ENCODE measurements around the gene FTCD. TPM values are rescaled to one million over a fixed set of nuclear protein-coding genes. Genes with fewer than 3 reads are reported as not detected.

FTCD gene
- total RNA-seq, 1 experiment from 2014 or later, result 5.9 TPM

DNA sequence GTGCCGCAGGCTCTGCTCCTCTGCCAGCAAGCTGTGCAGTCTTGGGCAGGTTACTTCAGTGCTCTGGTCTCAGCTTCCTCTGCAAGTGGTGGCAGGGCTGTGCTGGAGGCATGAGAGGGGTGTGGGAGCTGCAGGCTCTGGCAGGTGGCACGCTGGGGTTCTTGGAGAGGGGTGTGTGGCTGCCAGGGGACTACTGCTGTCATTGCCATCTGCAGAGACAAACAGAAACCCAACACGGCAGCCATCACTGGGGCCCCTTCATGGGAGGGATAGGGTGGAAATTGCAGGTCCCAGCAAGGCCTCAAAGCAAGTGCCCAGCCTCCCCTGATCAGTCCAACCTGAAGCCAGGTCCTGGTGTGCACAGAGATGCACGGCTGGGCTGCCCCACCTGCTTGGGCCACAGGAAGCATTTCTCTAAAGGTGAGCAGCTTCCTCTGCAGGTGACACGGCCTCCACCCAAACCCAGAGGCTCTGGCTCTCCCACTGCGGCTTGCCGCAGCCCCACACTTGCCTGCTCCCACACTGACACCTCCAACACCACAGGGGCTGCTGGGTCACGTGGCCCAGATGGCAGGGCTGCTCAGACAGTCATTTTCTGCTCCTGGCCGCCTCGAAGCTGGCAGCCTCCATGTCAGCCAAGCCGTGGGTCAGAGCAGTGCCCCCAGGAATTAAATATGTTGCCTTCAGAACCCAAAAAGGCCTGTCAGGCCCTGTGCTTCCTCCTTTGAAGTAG lies 61.5 kb downstream of the FTCD start:
- Histone ChIP-seq H3K4me3 (no peak overlapping the region), H3K27me3 (ENCODE audit: insufficient read depth, low read depth) (no peaks in the 10 kb centered on the region), H2AFZ (no peak overlapping the region), H3K4me1 (replicated peaks; ENCODE audit: insufficient read depth) (no peaks in the 10 kb centered on the region), H3K36me3 (ENCODE audit: low read depth) (no peaks in the 10 kb centered on the region), H3K79me2 (ENCODE audit: low read depth) (no peaks in the 10 kb centered on the region), H3K9me2 (ENCODE audit: insufficient read depth) (no peaks in the 10 kb centered on the region), H4K20me1 (ENCODE audit: insufficient read depth) (no peaks in the 10 kb centered on the region), H3F3A (ENCODE audit: insufficient read depth, low read depth) (no peaks in the 10 kb centered on the region), H3K27ac (no peak overlapping the region), H3K9me3 (ENCODE audit: insufficient read depth, low read depth) (no peaks in the 10 kb centered on the region), H3K4me2 (no peak overlapping the region)
- ChIA-PET CTCF (no interaction called here), POLR2A (ENCODE audit: unreplicated experiment) (no interaction called here)
- TF ChIP-seq EZH2 (IDR thresholded peaks at IDR 0.05; ENCODE audit: low read depth), result no peak
- TF ChIP-seq CTCF (conservative IDR thresholded peaks at IDR 0.05), result no peak
- no TSS peak for BruUV-seq (replicated peaks)
- intact Hi-C loops (cut with micrococcal nuclease; ENCODE audit: unreplicated experiment), result no loop called here
- DNase-seq, result no peak

DNA sequence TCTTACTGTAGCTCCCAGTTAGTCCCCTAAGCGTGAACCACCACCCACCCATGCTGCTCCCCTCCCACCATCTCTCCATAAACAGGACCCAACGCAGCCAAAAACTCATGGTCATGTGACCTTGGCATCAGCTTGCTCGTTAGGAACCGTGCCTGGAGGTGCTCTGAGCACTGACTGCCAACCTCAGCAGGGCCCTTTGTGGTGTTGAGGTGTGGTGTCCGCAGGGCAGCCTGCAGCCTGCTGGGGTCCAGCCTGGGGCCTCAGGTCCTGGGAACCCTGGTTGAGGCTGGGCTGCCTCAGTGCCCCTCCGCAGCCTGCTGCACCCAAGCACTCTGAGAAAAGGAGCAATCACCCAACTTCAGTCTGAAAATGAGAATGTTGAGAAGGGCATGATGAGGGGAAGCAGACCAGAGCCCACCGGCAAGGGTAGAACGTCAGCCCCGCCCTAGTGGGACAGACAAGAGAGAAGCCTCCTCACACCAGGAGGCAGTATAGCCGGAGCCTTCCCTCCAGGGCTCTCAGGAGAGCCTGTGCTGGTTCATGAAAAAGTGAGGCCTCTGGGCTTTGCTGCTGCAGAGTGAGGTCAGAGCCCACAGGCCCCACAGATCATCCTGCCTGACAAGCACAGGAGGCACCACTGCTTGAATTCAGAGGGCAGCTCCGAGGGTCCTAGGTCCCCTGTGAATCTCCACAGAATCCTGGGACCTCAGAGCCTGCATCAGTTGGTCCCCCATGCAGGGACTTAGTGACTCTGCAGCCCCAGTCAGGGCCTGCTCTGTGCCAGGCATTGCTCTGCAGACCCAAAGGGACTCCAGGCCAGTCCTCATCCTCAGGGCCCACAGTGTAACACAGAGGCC lies 62.3 kb downstream of the FTCD start:
- Histone ChIP-seq H3K27ac (no peak overlapping the region), H3K9me2 (ENCODE audit: insufficient read depth) (no peaks in the 10 kb centered on the region), H3K4me3 (no peak overlapping the region), H2AFZ (no peak overlapping the region), H3K27me3 (ENCODE audit: insufficient read depth, low read depth) (no peaks in the 10 kb centered on the region), H4K20me1 (ENCODE audit: insufficient read depth) (no peaks in the 10 kb centered on the region), H3K36me3 (ENCODE audit: low read depth) (no peaks in the 10 kb centered on the region), H3F3A (ENCODE audit: insufficient read depth, low read depth) (no peaks in the 10 kb centered on the region), H3K4me1 (replicated peaks; ENCODE audit: insufficient read depth) (no peaks in the 10 kb centered on the region), H3K9me3 (ENCODE audit: insufficient read depth, low read depth) (no peaks in the 10 kb centered on the region), H3K79me2 (ENCODE audit: low read depth) (no peaks in the 10 kb centered on the region), H3K4me2 (no peak overlapping the region)
- intact Hi-C loops (cut with micrococcal nuclease; ENCODE audit: unreplicated experiment), result no loop called here
- no peak for DNase-seq
- CTCF ChIA-PET, result no interaction called here
- TF ChIP-seq EZH2 (IDR thresholded peaks at IDR 0.05; ENCODE audit: low read depth) (no peak), CTCF (conservative IDR thresholded peaks at IDR 0.05) (no peak)
- POLR2A ChIA-PET (ENCODE audit: unreplicated experiment), result no interaction called here
- no TSS peak for BruUV-seq (replicated peaks)

DNA sequence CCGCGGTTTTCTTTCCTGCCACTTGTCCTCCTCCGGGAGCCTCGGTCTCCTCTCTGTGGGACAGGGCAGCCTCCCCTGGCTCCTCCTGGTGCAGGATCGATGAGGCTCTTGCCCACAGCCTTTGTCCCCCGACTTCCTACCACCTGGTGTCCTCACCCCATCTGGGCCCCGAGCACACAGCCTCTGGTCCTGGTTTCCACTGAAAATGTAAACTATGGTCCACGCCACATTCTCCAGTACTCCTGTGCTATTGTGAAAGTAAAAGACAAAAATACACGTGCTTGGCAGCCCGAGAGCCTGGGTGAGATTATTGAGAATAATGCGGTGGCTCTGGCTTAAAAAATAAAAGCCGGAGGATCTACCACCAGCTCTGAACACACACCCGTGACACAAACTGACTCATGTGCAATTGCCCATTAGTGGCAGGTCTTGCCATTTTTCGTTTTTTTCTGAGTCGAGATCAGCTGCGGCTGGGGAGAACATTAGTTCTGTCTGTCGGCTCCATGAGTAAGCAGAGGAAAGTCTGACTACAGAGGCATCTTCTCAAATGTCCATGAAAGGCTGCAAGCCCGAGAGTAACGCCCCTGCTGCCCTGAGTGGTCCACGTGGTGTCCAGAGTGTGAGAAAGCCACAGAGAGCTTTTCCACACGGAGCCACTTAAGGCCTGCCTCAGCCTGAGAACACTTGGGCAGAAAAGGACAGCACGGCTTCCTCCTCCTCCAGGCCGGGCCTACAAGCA lies 63.2 kb downstream of the FTCD start:
- Histone ChIP-seq H4K20me1 (ENCODE audit: insufficient read depth) (no peaks in the 10 kb centered on the region), H3K4me1 (replicated peaks; ENCODE audit: insufficient read depth) (no peaks in the 10 kb centered on the region), H2AFZ (no peak overlapping the region), H3K27me3 (ENCODE audit: insufficient read depth, low read depth) (no peaks in the 10 kb centered on the region), H3K79me2 (ENCODE audit: low read depth) (no peaks in the 10 kb centered on the region), H3K36me3 (ENCODE audit: low read depth) (no peaks in the 10 kb centered on the region), H3F3A (ENCODE audit: insufficient read depth, low read depth) (no peaks in the 10 kb centered on the region), H3K9me2 (ENCODE audit: insufficient read depth) (no peaks in the 10 kb centered on the region), H3K9me3 (ENCODE audit: insufficient read depth, low read depth) (no peaks in the 10 kb centered on the region), H3K4me3 (no peak overlapping the region), H3K4me2 (no peak overlapping the region), H3K27ac (no peak overlapping the region)
- no peak for DNase-seq
- ChIA-PET POLR2A (ENCODE audit: unreplicated experiment) (no interaction called here), CTCF (no interaction called here)
- TF ChIP-seq CTCF (conservative IDR thresholded peaks at IDR 0.05) (no peak), EZH2 (IDR thresholded peaks at IDR 0.05; ENCODE audit: low read depth) (no peak)
- no TSS peak for BruUV-seq (replicated peaks)
- intact Hi-C loops (cut with micrococcal nuclease; ENCODE audit: unreplicated experiment), result no loop called here
